Measurements from ENCODE around the gene COX5B.

GRCh38 chr2:97661927-97662326 is 16.1 kb downstream of the COX5B start:
- TF ChIP-seq, protein P1, sequence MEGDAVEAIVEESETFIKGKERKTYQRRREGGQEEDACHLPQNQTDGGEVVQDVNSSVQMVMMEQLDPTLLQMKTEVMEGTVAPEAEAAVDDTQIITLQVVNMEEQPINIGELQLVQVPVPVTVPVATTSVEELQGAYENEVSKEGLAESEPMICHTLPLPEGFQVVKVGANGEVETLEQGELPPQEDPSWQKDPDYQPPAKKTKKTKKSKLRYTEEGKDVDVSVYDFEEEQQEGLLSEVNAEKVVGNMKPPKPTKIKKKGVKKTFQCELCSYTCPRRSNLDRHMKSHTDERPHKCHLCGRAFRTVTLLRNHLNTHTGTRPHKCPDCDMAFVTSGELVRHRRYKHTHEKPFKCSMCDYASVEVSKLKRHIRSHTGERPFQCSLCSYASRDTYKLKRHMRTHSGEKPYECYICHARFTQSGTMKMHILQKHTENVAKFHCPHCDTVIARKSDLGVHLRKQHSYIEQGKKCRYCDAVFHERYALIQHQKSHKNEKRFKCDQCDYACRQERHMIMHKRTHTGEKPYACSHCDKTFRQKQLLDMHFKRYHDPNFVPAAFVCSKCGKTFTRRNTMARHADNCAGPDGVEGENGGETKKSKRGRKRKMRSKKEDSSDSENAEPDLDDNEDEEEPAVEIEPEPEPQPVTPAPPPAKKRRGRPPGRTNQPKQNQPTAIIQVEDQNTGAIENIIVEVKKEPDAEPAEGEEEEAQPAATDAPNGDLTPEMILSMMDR (conservative IDR thresholded peaks at IDR 0.05 in 1 of 2, IDR thresholded peaks at IDR 0.05 in 1 of 2; ENCODE audit: extremely low read depth in 1 of 2, insufficient read depth in 1 of 2, low read depth in 1 of 2, low read length in 2 of 2), result no peak
- TF ChIP-seq EZH2 (IDR thresholded peaks at IDR 0.05; ENCODE audit: borderline replicate concordance, low read length), result no peak

Measured in mammary epithelial cell (primary cell).